ENCODE measurements around the gene PEX12. TPM values are rescaled to one million over a fixed set of nuclear protein-coding genes. Genes with fewer than 3 reads are reported as not detected.

The PEX12 gene
- total and polyA plus RNA-seq, 2 of the 4 experiments (the other 2 are of a cell fraction) = 4.5 to 7.9 TPM

- no peaks in the 10 kb centered on the region for H3K36me3 ChIP-seq (ENCODE audit: control insufficient read depth, insufficient read depth, low read length)
- H3K56ac ChIP-seq (ENCODE audit: extremely low read depth, insufficient read depth, low read length) = peak overlapping the region; percentile 86; the same call in 1 of the 2 replicates
- H2BK120ac ChIP-seq (ENCODE audit: low read depth, low read length) = no peak overlapping the region
- H2BK5ac ChIP-seq (ENCODE audit: low read depth, low read length, poor library complexity, severe bottlenecking) = peak overlapping the region; percentile 87
- H3K4me1 ChIP-seq (ENCODE audit: control insufficient read depth, insufficient read depth, low read length) = 0 out of 2 replicates have a peak, but pooled peaks cover 2% of the 10 kb centered on the region
- H3K23ac ChIP-seq (ENCODE audit: low read depth, low read length) = no peak overlapping the region
- intact Hi-C loops (cut with micrococcal nuclease) = loop anchor here (2.0 kb wide), 1 partner anchor 156 kb away; the partner anchor contains the start of gene SLFN12
- H4K91ac ChIP-seq (ENCODE audit: insufficient read depth, low read depth, low read length) = no peak overlapping the region
- H3K27ac ChIP-seq (ENCODE audit: insufficient read depth, low read length) = peak overlapping the region; percentile 90; the same call in 1 of the 2 replicates
- TF ChIP-seq CEBPB (IDR thresholded peaks at IDR 0.05; ENCODE audit: low read depth, low read length) (0 out of 2 replicates have a peak, but pooled peaks have one; percentile 7), POLR2A (IDR thresholded peaks at IDR 0.05; ENCODE audit: low read depth, low read length) (no peak), BHLHE40 (IDR thresholded peaks at IDR 0.05; ENCODE audit: low read depth, low read length) (peak; percentile 94), CTCF (conservative IDR thresholded peaks at IDR 0.05; ENCODE audit: low read depth, low read length) (no peak)
- peak overlapping the region; percentile 50; the same call in 1 of the 2 replicates for H2AK5ac ChIP-seq (ENCODE audit: low read depth, low read length)
- ATAC-seq (ENCODE audit: low read depth) (peak; percentile 22), DNase-seq (peak; percentile 79)
- peak overlapping the region; percentile 93; the same call in 1 of the 2 replicates for H3K9ac ChIP-seq (ENCODE audit: low read depth, low read length)
- H4K8ac ChIP-seq (ENCODE audit: low read depth in 2 of 2, low read length in 2 of 2) = peak overlapping the region in 1 of 2 experiments; percentile 93; a peak in 1 of 4 replicates
- peaks cover 21% of the 10 kb centered on the region for H4K20me1 ChIP-seq (ENCODE audit: insufficient read depth, low read length)
- no peak overlapping the region for H2BK20ac ChIP-seq (ENCODE audit: low read depth, low read length)
- ChIA-PET POLR2A (ENCODE audit: unreplicated experiment) (interaction anchor here (0.6 to 1.1 kb wide), 3 partner anchors 10 to 101 kb away, joined by 3 to 4 read pairs (median 3); partner anchors contain the start of gene PEX12), CTCF (interaction anchor here (1.0 to 2.1 kb wide), 3 partner anchors 9 to 15 kb away, joined by 3 to 6 read pairs (median 3); partner anchors contain the start of gene PEX12)
- peak overlapping the region; percentile 96; the same call in 1 of the 2 replicates for H3K14ac ChIP-seq (replicated peaks; ENCODE audit: low read depth, low read length)
- peak overlapping the region; percentile 66; the same call in 1 of the 2 replicates for H3K4me3 ChIP-seq (ENCODE audit: insufficient read depth, low read depth, low read length)
- WGBS, 2 experiments (ENCODE audit: extremely low coverage in 2 of 2, insufficient read length in 1 of 2) = no CpG with 5 or more reads among the region's 12 CpGs
- in situ Hi-C loops (cut with MboI; ENCODE audit: low sequenced_read_pairs) = loop anchor here (25.0 kb wide), 1 partner anchor 601 kb away; the partner anchor contains the start of gene LIG3
- no peaks in the 10 kb centered on the region for H3K27me3 ChIP-seq (ENCODE audit: control insufficient read depth, insufficient read depth, low read length)
- dilution Hi-C loops (cut with HindIII; ENCODE audit: low sequenced_read_pairs, unreplicated experiment) = no loop called here
- H3K18ac ChIP-seq (ENCODE audit: low read depth, low read length) = no peak overlapping the region
- no peaks in the 10 kb centered on the region for H3K9me3 ChIP-seq (ENCODE audit: control insufficient read depth, insufficient read depth, low read length)
- H4K5ac ChIP-seq (ENCODE audit: low read depth, low read length) = no peak overlapping the region
- peak overlapping the region; percentile 88 for H3K4me2 ChIP-seq (ENCODE audit: low read depth, low read length)
- H2AFZ ChIP-seq (replicated peaks; ENCODE audit: low read length, poor library complexity) = no peak overlapping the region
- no peak overlapping the region for H2BK15ac ChIP-seq (ENCODE audit: low read depth, low read length)
- BruUV-seq (replicated peaks) = TSS peak; percentile 40
- H3K4ac ChIP-seq (ENCODE audit: low read depth, low read length) = no peak overlapping the region
- H3K79me1 ChIP-seq (ENCODE audit: low read depth in 1 of 2, low read length in 2 of 2) = peaks cover 7 to 36% of the 10 kb centered on the region in 2 experiments; a peak in 3 of 4 replicates
- H3K9me1 ChIP-seq (ENCODE audit: insufficient read depth, low read length) = peaks cover 6% of the 10 kb centered on the region; the same call in 1 of the 2 replicates
- peak overlapping the region; percentile 75 for H2AK9ac ChIP-seq (replicated peaks; ENCODE audit: low read depth, low read length, poor library complexity)
These were observed 10.0 kb upstream of the PEX12 start for GRCh38 chr17:35588196-35588920.

Measured in IMR-90 (cell line).